IMR-90 (cell line): ENCODE data around the gene ZNF280B. TPM values are rescaled to one million over a fixed set of nuclear protein-coding genes. Genes with fewer than 3 reads are reported as not detected.

ENCODE experiments used
- ATAC-seq: fragments of 200-7000 bp; cut with Tn5 transposase; 2 replicates; pipeline ENCODE4 v1.9.1; 2020; ENCODE audit warnings: low read depth, mild to moderate bottlenecking, moderate library complexity
- BruUV-seq: library from RNA; stranded (reverse); fragments of 400-500 nt; replicated peaks from 2 replicates; lab custom pipeline; 2021; lab: Mats Ljungman, UMichigan
- CTCF ChIA-PET: fragments of 300-600 bp; formaldehyde crosslinking; extraction: SDS; loops from one replicate; lab custom pipeline; 2021; ENCODE audit warnings: antibody characterized with exemption; lab: Yijun Ruan, JAX
- POLR2A ChIA-PET: fragments of 300-600 bp; sonication (Branson Sonifier 250); formaldehyde crosslinking; loops from one replicate; lab custom pipeline; 2022; ENCODE audit warnings: antibody characterized with exemption; ENCODE audit not compliant: unreplicated experiment; lab: Charles Lee
- DNase-seq: peaks from one replicate; pipeline ENCODE4 v3.0.0; 2013
- H2AFZ ChIP-seq: replicated peaks from 2 replicates; pipeline ENCODE3; 2013; ENCODE audit warnings: low read length, mild to moderate bottlenecking; ENCODE audit not compliant: poor library complexity
- H2AK5ac ChIP-seq: 2 replicates; pipeline ENCODE4 v1.6.1; 2013; ENCODE audit warnings: low read depth, low read length, inconsistent platforms
- H2AK9ac ChIP-seq: replicated peaks from 2 replicates; pipeline ENCODE3; 2013; ENCODE audit warnings: mild to moderate bottlenecking, low read depth, low read length, moderate library complexity; ENCODE audit not compliant: poor library complexity
- H2BK120ac ChIP-seq: 2 replicates; pipeline ENCODE4 v1.6.1; 2013; ENCODE audit warnings: low read depth, low read length, inconsistent platforms
- H2BK15ac ChIP-seq: 3 replicates; pipeline ENCODE4 v1.6.1; 2013; ENCODE audit warnings: low read depth, low read length, inconsistent platforms
- H2BK20ac ChIP-seq: 2 replicates; pipeline ENCODE4 v1.6.1; 2013; ENCODE audit warnings: low read depth, mild to moderate bottlenecking, inconsistent platforms, low read length, moderate library complexity
- H2BK5ac ChIP-seq: 2 replicates; pipeline ENCODE4 v1.6.1; 2013; ENCODE audit warnings: mild to moderate bottlenecking, low read depth, low read length, inconsistent platforms; ENCODE audit not compliant: poor library complexity, severe bottlenecking
- H3K14ac ChIP-seq: replicated peaks from 2 replicates; pipeline ENCODE4 v1.6.1; 2013; ENCODE audit warnings: low read depth, low read length, inconsistent platforms
- H3K18ac ChIP-seq: 2 replicates; pipeline ENCODE4 v1.6.1; 2013; ENCODE audit warnings: low read depth, low read length, control low read depth
- H3K23ac ChIP-seq: 2 replicates; pipeline ENCODE4 v1.6.1; 2013; ENCODE audit warnings: low read depth, low read length, inconsistent platforms
- H3K27ac ChIP-seq: 2 replicates; pipeline ENCODE4 v1.5.1; 2013; ENCODE audit warnings: mild to moderate bottlenecking, control low read depth, low read length; ENCODE audit not compliant: insufficient read depth
- H3K27me3 ChIP-seq: 2 replicates; pipeline ENCODE4 v1.6.1; 2013; ENCODE audit warnings: low read length; ENCODE audit not compliant: control insufficient read depth, insufficient read depth
- H3K36me3 ChIP-seq: 2 replicates; pipeline ENCODE4 v1.6.1; 2013; ENCODE audit warnings: low read length, mixed read lengths; ENCODE audit not compliant: control insufficient read depth, insufficient read depth
- H3K4ac ChIP-seq: 2 replicates; pipeline ENCODE4 v1.6.1; 2013; ENCODE audit warnings: low read depth, low read length, inconsistent platforms
- H3K4me1 ChIP-seq: 2 replicates; pipeline ENCODE4 v1.6.1; 2013; ENCODE audit warnings: low read length, mixed read lengths; ENCODE audit not compliant: control insufficient read depth, insufficient read depth
- H3K4me2 ChIP-seq: 2 replicates; pipeline ENCODE4 v1.6.1; 2013; ENCODE audit warnings: low read depth, mild to moderate bottlenecking, control low read depth, low read length, moderate library complexity
- H3K4me3 ChIP-seq: 2 replicates; pipeline ENCODE4 v1.5.1; 2013; ENCODE audit warnings: low read depth, mild to moderate bottlenecking, control low read depth, low read length, moderate library complexity; ENCODE audit not compliant: insufficient read depth
- H3K56ac ChIP-seq: 2 replicates; pipeline ENCODE4 v1.6.1; 2013; ENCODE audit warnings: low read length, inconsistent platforms; ENCODE audit not compliant: insufficient read depth; ENCODE audit errors: extremely low read depth
- H3K79me1 ChIP-seq, 2 experiments: 2 replicates each; pipeline ENCODE4 v1.6.1; 2013; ENCODE audit warnings: low read length in 2 of 2, inconsistent platforms in 1 of 2, low read depth in 1 of 2
- H3K9ac ChIP-seq: 2 replicates; pipeline ENCODE4 v1.6.1; 2013; ENCODE audit warnings: low read depth, low read length, control low read depth
- H3K9me1 ChIP-seq: 2 replicates; pipeline ENCODE4 v1.6.1; 2013; ENCODE audit warnings: low read length, inconsistent platforms; ENCODE audit not compliant: insufficient read depth
- H3K9me3 ChIP-seq: 2 replicates; pipeline ENCODE4 v1.6.1; 2013; ENCODE audit warnings: low read length; ENCODE audit not compliant: control insufficient read depth, insufficient read depth
- H4K20me1 ChIP-seq: 2 replicates; pipeline ENCODE4 v1.6.1; 2013; ENCODE audit warnings: low read length, inconsistent platforms; ENCODE audit not compliant: insufficient read depth
- H4K5ac ChIP-seq: 2 replicates; pipeline ENCODE4 v1.6.1; 2013; ENCODE audit warnings: mild to moderate bottlenecking, low read depth, low read length, control low read depth
- H4K8ac ChIP-seq, 2 experiments: 2 replicates each; pipeline ENCODE4 v1.6.1; 2013; ENCODE audit warnings: low read depth in 2 of 2, low read length in 2 of 2, control low read depth in 1 of 2, inconsistent platforms in 1 of 2
- H4K91ac ChIP-seq: 2 replicates; pipeline ENCODE4 v1.6.1; 2013; ENCODE audit warnings: low read depth, low read length, inconsistent platforms; ENCODE audit not compliant: insufficient read depth
- CEBPB ChIP-seq: IDR thresholded peaks from 2 replicates; pipeline ENCODE4 v1.6.1; 2012; ENCODE audit warnings: low read depth, low read length, improper control_type of control experiment
- CTCF ChIP-seq: conservative IDR thresholded peaks from 2 replicates; pipeline ENCODE4 v1.5.1; 2012; ENCODE audit warnings: mild to moderate bottlenecking, low read depth, low read length, improper control_type of control experiment
- ELK1 ChIP-seq: fragments of 150-350 bp; IDR thresholded peaks from 2 replicates; pipeline ENCODE4 v1.6.1; 2016; ENCODE audit warnings: low read depth, mild to moderate bottlenecking, low read length, moderate library complexity, borderline replicate concordance
- FOS ChIP-seq: fragments of 150-350 bp; IDR thresholded peaks from 2 replicates; pipeline ENCODE4 v1.6.1; 2016; ENCODE audit warnings: low read depth, low read length
- MAFK ChIP-seq: IDR thresholded peaks from 2 replicates; pipeline ENCODE4 v1.6.1; 2012; ENCODE audit warnings: low read depth, low read length, improper control_type of control experiment
- RCOR1 ChIP-seq: IDR thresholded peaks from 2 replicates; pipeline ENCODE4 v1.6.1; 2012; ENCODE audit warnings: mild to moderate bottlenecking, low read length, improper control_type of control experiment; ENCODE audit not compliant: insufficient replicate concordance
- RFX5 ChIP-seq: IDR thresholded peaks from 2 replicates; pipeline ENCODE4 v1.8.0; 2012; ENCODE audit warnings: low read depth, mild to moderate bottlenecking, low read length, moderate library complexity
- SMC3 ChIP-seq: fragments of 150-350 bp; IDR thresholded peaks from 2 replicates; pipeline ENCODE4 v1.6.1; 2016; ENCODE audit warnings: low read depth, mild to moderate bottlenecking, antibody characterized with exemption, low read length, moderate library complexity
- USF2 ChIP-seq: fragments of 150-350 bp; IDR thresholded peaks from 2 replicates; pipeline ENCODE4 v1.6.1; 2017; ENCODE audit warnings: mild to moderate bottlenecking, antibody characterized with exemption, low read length, low read depth
- WGBS, 2 experiments: methylation state at CpG; one replicate each; pipeline versions ENCODE4 v1.1.5 to v1.1.7; 2013; ENCODE audit warnings: missing lambda C conversion rate in 2 of 2; ENCODE audit not compliant: insufficient read length in 1 of 2; ENCODE audit errors: extremely low coverage in 2 of 2; 5-methylcytosine and 5-hydroxymethylcytosine counted together
- dilution Hi-C: fragments of 300-500 bp; cut with HindIII; formaldehyde crosslinking; loops from one replicate; pipeline ENCODE4 v1.14.3; 2018; ENCODE audit warnings: low sequenced_read_pairs; ENCODE audit not compliant: unreplicated experiment
- in situ Hi-C: fragments of 300-500 bp; cut with MboI; formaldehyde crosslinking; loops from 3 replicates; pipeline ENCODE4 v1.14.3; 2019; ENCODE audit warnings: low sequenced_read_pairs, inconsistent platforms, mixed read lengths
- intact Hi-C: fragments of 100-400 bp; cut with micrococcal nuclease; formaldehyde crosslinking; loops from 2 replicates; pipeline ENCODE4 v1.10.0; 2022
- polyA plus RNA-seq, 3 experiments: library from polyadenylated mRNA; depleted of rRNA; stranded (reverse); fragments of >200 nt; gene quantifications; 2 replicates each; pipeline ENCODE4 v1.2.3, GENCODE V29; 2012; ENCODE audit warnings: low replicate concordance in 1 of 3
- total RNA-seq: library from RNA; depleted of rRNA; stranded (reverse); fragments of >200 nt; gene quantifications from 2 replicates; pipeline ENCODE4 v1.2.3, GENCODE V29; 2012

The ZNF280B gene
- total and polyA plus RNA-seq, 2 of the 4 experiments (the other 2 are of a cell fraction): 0.65 to 1.4 TPM

GRCh38 chr22:22520020-22520656 lies 11.6 kb upstream of the ZNF280B start, which contains the start of gene ZNF280A:
ZNF280A (minus strand) TSS chr22:22520270; CDS start chr22:22515630, 4,640 bp downstream.
- Histone ChIP-seq H3K56ac (no peak within 1 kb of the TSS), H3K9me1 (no peaks in the 10 kb centered on the region), H3K9ac (no peak within 1 kb of the TSS), H4K20me1 (no peaks in the 10 kb centered on the region), H3K9me3 (no peaks in the 10 kb centered on the region), H3K27ac (no peak within 1 kb of the TSS), H3K4me1 (no peaks in the 10 kb centered on the region), H2BK5ac (no peak within 1 kb of the TSS), H2AK5ac (no peak within 1 kb of the TSS), H3K36me3 (no peaks in the 10 kb centered on the region), H4K91ac (no peak within 1 kb of the TSS), H4K5ac (no peak within 1 kb of the TSS), H2AFZ (no peak within 1 kb of the TSS), H2BK120ac (no peak within 1 kb of the TSS), H4K8ac (no peak within 1 kb of the TSS), H3K23ac (no peak within 1 kb of the TSS), H3K4me2 (no peak within 1 kb of the TSS), H3K14ac (no peak within 1 kb of the TSS), H2BK15ac (no peak within 1 kb of the TSS), H2BK20ac (no peak within 1 kb of the TSS), H3K4ac (no peak within 1 kb of the TSS), H2AK9ac (no peak within 1 kb of the TSS), H3K27me3 (no peaks in the 10 kb centered on the region; the same call in none of the 2 replicates), H3K4me3 (no peak within 1 kb of the TSS), H3K18ac (no peak within 1 kb of the TSS), H3K79me1 (no peaks in the 10 kb centered on the region)
- in situ Hi-C loops: no loop called here
- no peak for DNase-seq
- no peak for ATAC-seq
- dilution Hi-C loops: no loop called here
- intact Hi-C loops: no loop called here
- no peak for TF ChIP-seq SMC3
- no peak for TF ChIP-seq FOS
- 0 out of 2 replicates have a peak, but pooled peaks have one; percentile 25 for TF ChIP-seq USF2
- TF ChIP-seq RFX5: no peak
- TF ChIP-seq CTCF: no peak
- no peak for TF ChIP-seq ELK1
- no peak for TF ChIP-seq CEBPB
- TF ChIP-seq RCOR1: no peak
- no peak for TF ChIP-seq MAFK
- CTCF ChIA-PET: interaction anchor here (1.3 kb wide), 1 partner anchor 11 kb away, joined by 4 read pairs; the partner anchor contains the start of gene ZNF280B
- no TSS peak for BruUV-seq
- POLR2A ChIA-PET: interaction anchor here (0.7 kb wide), 1 partner anchor 597 kb away, joined by 3 read pairs; no protein-coding TSS in a partner anchor
- WGBS, 2 experiments: 96% methylated on average over 4 of the region's 12 CpGs; no CpG with 5 or more reads in 1 of the 2 experiments
